Neuronal stem cell (in vitro differentiated cells): ENCODE results near the gene C19orf73.

Experiments used
- DNase-seq: peaks from one replicate; pipeline ENCODE4 v3.0.0-alpha.2; 2013; ENCODE audit warnings: low spot score
- H2AFZ ChIP-seq: one replicate; pipeline ENCODE4 v1.6.1; 2013; ENCODE audit warnings: mild to moderate bottlenecking, low read length, inconsistent platforms
- H2AK5ac ChIP-seq: 2 replicates; pipeline ENCODE4 v1.6.1; 2013; ENCODE audit warnings: low read depth, mild to moderate bottlenecking, inconsistent platforms, low read length, moderate library complexity, mixed read lengths
- H2BK120ac ChIP-seq: 2 replicates; pipeline ENCODE4 v1.6.1; 2013; ENCODE audit warnings: low read depth, mild to moderate bottlenecking, inconsistent platforms, low read length, moderate library complexity, mixed read lengths
- H2BK12ac ChIP-seq: one replicate; pipeline ENCODE4 v1.6.1; 2013; ENCODE audit warnings: low read length, inconsistent platforms
- H2BK15ac ChIP-seq: 2 replicates; pipeline ENCODE4 v1.6.1; 2013; ENCODE audit warnings: mild to moderate bottlenecking, low read length, inconsistent platforms, mixed read lengths
- H2BK5ac ChIP-seq: one replicate; pipeline ENCODE4 v1.6.1; 2013; ENCODE audit warnings: inconsistent platforms, mild to moderate bottlenecking, low read length, moderate library complexity
- H3K14ac ChIP-seq: one replicate; pipeline ENCODE4 v1.6.1; 2013; ENCODE audit warnings: low read length, inconsistent platforms
- H3K18ac ChIP-seq: 2 replicates; pipeline ENCODE4 v1.6.1; 2013; ENCODE audit warnings: low read length, inconsistent platforms
- H3K23ac ChIP-seq: 2 replicates; pipeline ENCODE4 v1.6.1; 2013; ENCODE audit warnings: low read depth, mild to moderate bottlenecking, mixed read lengths, low read length, inconsistent platforms; ENCODE audit not compliant: poor library complexity
- H3K27ac ChIP-seq: replicated peaks from 3 replicates; pipeline ENCODE4 v1.5.1; 2013; ENCODE audit warnings: low read length, inconsistent platforms
- H3K27me3 ChIP-seq, 3 experiments: 2 replicates each; pipeline ENCODE4 v1.6.1; 2013; ENCODE audit warnings: low read length in 3 of 3, mild to moderate bottlenecking in 2 of 3, inconsistent platforms in 1 of 3, low read depth in 1 of 3, mixed read lengths in 1 of 3, moderate library complexity in 1 of 3; ENCODE audit not compliant: control insufficient read depth in 3 of 3, insufficient read depth in 3 of 3
- H3K36me3 ChIP-seq, 2 donors: replicated peaks in 1 of 2; 2 replicates each; pipeline ENCODE4 v1.6.1; 2013; ENCODE audit warnings: low read length in 2 of 2; ENCODE audit not compliant: control insufficient read depth in 2 of 2, insufficient read depth in 2 of 2
- H3K4ac ChIP-seq: 2 replicates; pipeline ENCODE4 v1.6.1; 2013; ENCODE audit warnings: inconsistent platforms, mild to moderate bottlenecking, low read length, moderate library complexity
- H3K4me1 ChIP-seq, 2 donors: 1 replicate in 1 of 2; 2 replicates in 1 of 2; pipeline ENCODE4 v1.6.1; 2013; ENCODE audit warnings: low read length in 2 of 2, low read depth in 1 of 2; ENCODE audit not compliant: control insufficient read depth in 2 of 2, insufficient read depth in 1 of 2
- H3K4me2 ChIP-seq: one replicate; pipeline ENCODE4 v1.6.1; 2013; ENCODE audit warnings: mild to moderate bottlenecking, low read length, inconsistent platforms; ENCODE audit not compliant: insufficient read depth, poor library complexity, severe bottlenecking
- H3K4me3 ChIP-seq, 2 donors: 2 replicates each; pipeline ENCODE4 v1.5.1; 2013; ENCODE audit warnings: low read length in 2 of 2, mild to moderate bottlenecking in 2 of 2, inconsistent platforms in 1 of 2, moderate library complexity in 1 of 2
- H3K79me1 ChIP-seq: one replicate; pipeline ENCODE4 v1.6.1; 2013; ENCODE audit warnings: low read depth, mild to moderate bottlenecking, inconsistent platforms, low read length, moderate library complexity
- H3K9ac ChIP-seq: one replicate; pipeline ENCODE4 v1.6.1; 2013; ENCODE audit warnings: mild to moderate bottlenecking, low read depth, low read length, inconsistent platforms; ENCODE audit not compliant: poor library complexity
- H3K9me3 ChIP-seq, 2 donors: replicated peaks in 1 of 2; 2 replicates each; pipeline versions ENCODE3 to v1.6.1; 2013; ENCODE audit warnings: low read length in 2 of 2, mild to moderate bottlenecking in 2 of 2, inconsistent platforms in 1 of 2, low read depth in 1 of 2, mixed read lengths in 1 of 2, moderate library complexity in 1 of 2; ENCODE audit not compliant: control insufficient read depth in 2 of 2, insufficient read depth in 1 of 2
- H4K8ac ChIP-seq: one replicate; pipeline ENCODE4 v1.6.1; 2013; ENCODE audit warnings: low read depth, mild to moderate bottlenecking, inconsistent platforms, low read length, moderate library complexity
- H4K91ac ChIP-seq: one replicate; pipeline ENCODE4 v1.6.1; 2013; ENCODE audit warnings: low read length, low read depth, mild to moderate bottlenecking, inconsistent platforms; ENCODE audit not compliant: poor library complexity
- WGBS, 2 donors: extraction: QIAGEN DNeasy Blood & Tissue Kit; methylation state at CpG; one replicate each; pipeline ENCODE4 v1.1.7; 2013; ENCODE audit warnings: missing lambda C conversion rate in 2 of 2, mixed read lengths in 1 of 2; ENCODE audit not compliant: insufficient read length in 2 of 2, insufficient replicate concordance in 1 of 2; ENCODE audit errors: extremely low coverage in 2 of 2; 5-methylcytosine and 5-hydroxymethylcytosine counted together

Gene C19orf73

GRCh38 chr19:49165865-49166301, 46.9 kb upstream of the C19orf73 start:
- Histone ChIP-seq H3K9ac (peak overlapping the region; percentile 85), H3K27me3 (peaks cover 0 to 3% (median 0%) of the 10 kb centered on the region in 3 experiments), H4K8ac (peak overlapping the region; percentile 94), H2BK5ac (peak overlapping the region; percentile 70), H3K79me1 (no peaks in the 10 kb centered on the region), H3K27ac (no peak overlapping the region), H2AFZ (no peak overlapping the region), H3K9me3 (no peaks in the 10 kb centered on the region), H2BK15ac (peak overlapping the region; percentile 54), H2AK5ac (peak overlapping the region; percentile 47), H4K91ac (no peak overlapping the region), H3K4me1 (peaks cover 0 to 7% of the 10 kb centered on the region in 2 donors), H3K4me3 (peak overlapping the region in 1 of 2 donors; percentile 65), H2BK12ac (no peak overlapping the region), H3K14ac (peak overlapping the region; percentile 97), H3K18ac (peak overlapping the region; percentile 92), H3K4ac (no peak overlapping the region), H3K36me3 (peaks cover 0 to 55% of the 10 kb centered on the region in 2 donors), H2BK120ac (no peak overlapping the region), H3K4me2 (peak overlapping the region; percentile 71), H3K23ac (peak overlapping the region; percentile 69)
- no peak for DNase-seq
- WGBS, 2 donors = no CpG with 5 or more reads among the region's 30 CpGs

GRCh38 chr19:49165111-49165750, 46.3 kb upstream of the C19orf73 start:
- H2AK5ac ChIP-seq = peak overlapping the region; percentile 47
- H3K27ac ChIP-seq = no peak overlapping the region
- H3K4ac ChIP-seq = no peak overlapping the region
- peak overlapping the region; percentile 69 for H3K23ac ChIP-seq
- no peaks in the 10 kb centered on the region for H3K9me3 ChIP-seq
- H3K79me1 ChIP-seq = peaks cover 2% of the 10 kb centered on the region
- H2AFZ ChIP-seq = no peak overlapping the region
- no peak for DNase-seq
- H2BK15ac ChIP-seq = peak overlapping the region; percentile 54
- peak overlapping the region; percentile 92 for H3K18ac ChIP-seq
- no peak overlapping the region for H4K91ac ChIP-seq
- H2BK120ac ChIP-seq = no peak overlapping the region
- WGBS, 2 donors = no CpG with 5 or more reads among the region's 24 CpGs
- H3K9ac ChIP-seq = peak overlapping the region; percentile 85
- no peak overlapping the region for H2BK12ac ChIP-seq
- H3K4me1 ChIP-seq = peaks cover 0 to 7% of the 10 kb centered on the region in 2 donors
- H2BK5ac ChIP-seq = peak overlapping the region; percentile 70
- peaks cover 0 to 3% (median 0%) of the 10 kb centered on the region in 3 experiments for H3K27me3 ChIP-seq
- peak overlapping the region; percentile 94 for H4K8ac ChIP-seq
- no peak overlapping the region for H3K4me3 ChIP-seq
- peak overlapping the region; percentile 97 for H3K14ac ChIP-seq
- H3K36me3 ChIP-seq = peaks cover 0 to 52% of the 10 kb centered on the region in 2 donors
- H3K4me2 ChIP-seq = peak overlapping the region; percentile 71

GRCh38 chr19:49161987-49162386, 43.0 kb upstream of the C19orf73 start:
- Histone ChIP-seq H3K18ac (no peak overlapping the region), H3K9me3 (no peaks in the 10 kb centered on the region), H3K23ac (no peak overlapping the region), H2BK15ac (no peak overlapping the region), H3K27ac (no peak overlapping the region), H2BK120ac (no peak overlapping the region), H3K14ac (no peak overlapping the region), H3K4me2 (no peak overlapping the region), H3K4me3 (no peak overlapping the region), H2AK5ac (no peak overlapping the region), H4K91ac (no peak overlapping the region), H2AFZ (no peak overlapping the region), H2BK12ac (no peak overlapping the region), H3K79me1 (peaks cover 2% of the 10 kb centered on the region), H2BK5ac (no peak overlapping the region), H3K27me3 (peaks cover 0 to 8% (median 0%) of the 10 kb centered on the region in 3 experiments), H4K8ac (no peak overlapping the region), H3K9ac (no peak overlapping the region), H3K4ac (no peak overlapping the region), H3K4me1 (peaks cover 3 to 13% of the 10 kb centered on the region in 2 donors), H3K36me3 (peaks cover 0 to 36% of the 10 kb centered on the region in 2 donors)
- DNase-seq = no peak
- WGBS, 2 donors = no CpG with 5 or more reads among the region's 4 CpGs

DNA sequence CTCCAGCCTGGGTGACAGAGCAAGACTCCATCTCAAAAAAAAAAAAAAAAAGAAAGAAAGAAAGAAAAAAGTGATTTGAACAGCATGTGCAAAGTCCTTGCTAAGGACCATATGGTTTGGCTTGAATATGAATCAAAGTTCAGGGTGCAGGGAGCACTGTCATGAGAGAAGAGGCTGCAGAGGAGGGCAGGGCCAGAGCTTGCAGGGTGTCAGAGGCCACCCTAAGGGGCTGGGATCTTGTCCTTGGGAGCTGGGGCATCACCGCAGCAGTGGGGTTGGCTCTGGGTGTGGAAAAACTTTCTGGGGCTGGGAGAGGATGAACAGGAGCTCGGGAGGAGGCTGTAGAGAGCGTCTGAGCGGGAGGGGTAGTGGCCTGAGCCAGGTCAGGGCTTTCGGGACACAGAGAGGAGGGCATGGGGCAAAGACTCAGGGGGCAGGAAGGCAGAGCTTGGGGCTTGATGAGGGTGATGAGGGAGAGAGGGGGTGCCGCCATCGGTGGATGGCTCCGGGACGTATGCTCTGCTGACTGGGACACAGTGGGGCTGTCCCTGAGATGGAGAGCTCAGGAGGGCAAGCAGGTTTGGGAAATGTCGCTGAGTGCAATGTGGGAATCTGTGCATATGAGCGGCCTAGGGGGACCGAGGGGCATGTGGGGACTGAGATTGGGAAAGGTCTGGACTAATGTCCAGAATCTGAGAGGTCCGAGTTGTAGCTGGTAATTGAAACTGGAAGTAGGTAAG, 41.7 kb upstream of the C19orf73 start:
- H4K91ac ChIP-seq = no peak overlapping the region
- peak overlapping the region; percentile 87 for H2BK5ac ChIP-seq
- H3K4ac ChIP-seq = no peak overlapping the region
- H3K36me3 ChIP-seq = peaks cover 0 to 32% of the 10 kb centered on the region in 2 donors
- H3K4me2 ChIP-seq = no peak overlapping the region
- H3K27ac ChIP-seq = no peak overlapping the region
- H2AFZ ChIP-seq = no peak overlapping the region
- no peaks in the 10 kb centered on the region for H3K9me3 ChIP-seq
- H3K18ac ChIP-seq = no peak overlapping the region
- no peak overlapping the region for H2BK120ac ChIP-seq
- peaks cover 10 to 16% of the 10 kb centered on the region in 2 donors for H3K4me1 ChIP-seq
- no peak overlapping the region for H2BK15ac ChIP-seq
- peaks cover 2% of the 10 kb centered on the region for H3K79me1 ChIP-seq
- peak overlapping the region; percentile 56 for H3K14ac ChIP-seq
- no peak overlapping the region for H2BK12ac ChIP-seq
- H3K27me3 ChIP-seq = peaks cover 0 to 12% (median 0%) of the 10 kb centered on the region in 3 experiments
- WGBS, 2 donors = no CpG with 5 or more reads among the region's 13 CpGs
- no peak for DNase-seq
- H4K8ac ChIP-seq = no peak overlapping the region
- H3K9ac ChIP-seq = no peak overlapping the region
- no peak overlapping the region for H3K4me3 ChIP-seq
- peak overlapping the region; percentile 55 for H3K23ac ChIP-seq
- H2AK5ac ChIP-seq = peak overlapping the region; percentile 7
